22Rv1 (cell line): Measurements from ENCODE around the gene RAB1B.

Experiments used
- CTCF ChIP-seq: fragments of 450-650 bp; IDR thresholded peaks from 2 replicates; pipeline ENCODE4 v1.5.1; 2017; ENCODE audit warnings: mild to moderate bottlenecking
- ZFX ChIP-seq: fragments of 450-650 bp; IDR thresholded peaks from 2 replicates; pipeline ENCODE4 v1.6.1; 2017; ENCODE audit warnings: antibody characterized with exemption, borderline replicate concordance

DNA sequence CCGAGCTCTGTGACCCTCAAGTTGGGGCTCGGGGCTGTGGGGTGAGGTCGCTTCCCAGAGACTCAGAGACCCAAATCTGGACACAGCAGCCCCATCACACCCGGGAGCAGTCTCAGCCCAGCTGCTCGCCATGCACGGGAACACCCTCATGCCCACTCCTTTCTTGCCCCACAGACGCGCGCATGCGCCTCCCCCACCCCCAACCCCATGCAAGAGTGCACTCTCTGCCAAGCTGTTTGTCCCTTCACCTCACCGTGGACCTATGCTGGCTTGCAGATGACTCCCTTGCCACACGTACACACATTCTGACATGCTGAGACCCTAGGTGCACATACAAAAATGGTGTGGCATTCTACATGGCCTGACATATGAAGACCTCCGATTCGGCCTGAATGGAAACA, 48.9 kb downstream of the RAB1B start:
- TF ChIP-seq CTCF (no peak), ZFX (no peak)
